ENCODE data around the gene SRRM2.

Gene SRRM2

GRCh38 chr16:2779978-2780898 is 27.8 kb downstream of the SRRM2 start:
- no peak for DNase-seq (ENCODE audit: extremely low spot score)
- POLR2A ChIA-PET = interaction anchor here (0.9 to 3.2 kb wide), 4 partner anchors 7 to 28 kb away, joined by 3 to 32 read pairs (median 13); partner anchors contain the start of genes PRSS33 and SRRM2
- no peak for TF ChIP-seq SP1 (IDR thresholded peaks at IDR 0.05)
- TF ChIP-seq TARDBP (IDR thresholded peaks at IDR 0.05) = no peak
- no peak for TF ChIP-seq BHLHE40 (IDR thresholded peaks at IDR 0.05; ENCODE audit: borderline replicate concordance)
- TF ChIP-seq LEF1 (IDR thresholded peaks at IDR 0.05; ENCODE audit: borderline replicate concordance) = no peak
- TF ChIP-seq NFRKB (IDR thresholded peaks at IDR 0.05) = no peak
- TF ChIP-seq PKNOX1 (IDR thresholded peaks at IDR 0.05) = no peak
- TF ChIP-seq FOXM1 (IDR thresholded peaks at IDR 0.05; ENCODE audit: borderline replicate concordance) = no peak
- CTCF ChIA-PET = no interaction called here

DNA sequence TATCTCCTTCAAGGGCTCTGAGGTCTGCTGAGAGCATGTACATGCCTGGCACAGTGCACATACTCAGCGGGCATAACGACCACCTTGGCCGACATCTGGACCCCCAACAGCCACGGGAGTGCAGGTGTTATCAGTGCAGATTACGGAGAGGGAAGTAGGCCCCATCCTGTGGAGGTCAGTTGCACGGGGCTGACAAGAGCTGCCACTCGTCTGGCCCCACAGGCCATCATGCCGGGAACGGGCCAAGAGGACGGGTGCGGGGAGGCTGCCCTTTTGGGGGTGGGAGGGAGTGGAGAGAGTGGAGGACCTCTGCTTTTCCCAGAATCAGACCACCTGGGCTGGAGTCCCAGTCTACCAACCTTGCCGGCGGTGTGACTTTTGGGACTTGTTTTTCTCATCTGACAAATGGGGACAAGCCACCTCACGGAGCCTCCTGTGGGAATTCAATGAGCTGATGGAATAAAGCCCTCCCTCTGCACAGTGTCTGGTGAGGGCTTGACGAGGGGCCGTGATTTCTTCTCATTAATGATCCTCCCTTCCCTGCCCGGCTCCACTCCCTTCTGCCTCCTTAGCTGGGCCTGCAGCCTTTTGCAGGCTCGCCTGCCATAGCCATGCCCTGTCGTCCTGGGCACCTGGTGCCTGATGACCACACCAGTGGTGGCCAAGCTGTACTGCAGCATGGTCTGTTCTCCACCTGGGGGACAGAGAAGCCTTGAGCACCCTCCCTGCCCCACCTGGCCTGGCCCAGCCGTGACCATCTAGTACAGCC is 30.3 kb downstream of the SRRM2 start:
- ChIA-PET POLR2A (interaction anchor here (0.8 to 1.2 kb wide), 2 partner anchors 12 to 144 kb away, joined by 3 read pairs; no protein-coding TSS in a partner anchor), CTCF (no interaction called here)
- TF ChIP-seq ELF4 (IDR thresholded peaks at IDR 0.05) = no peak
- TF ChIP-seq ZNF384 (IDR thresholded peaks at IDR 0.05) = no peak
- no peak for DNase-seq (ENCODE audit: extremely low spot score)

DNA sequence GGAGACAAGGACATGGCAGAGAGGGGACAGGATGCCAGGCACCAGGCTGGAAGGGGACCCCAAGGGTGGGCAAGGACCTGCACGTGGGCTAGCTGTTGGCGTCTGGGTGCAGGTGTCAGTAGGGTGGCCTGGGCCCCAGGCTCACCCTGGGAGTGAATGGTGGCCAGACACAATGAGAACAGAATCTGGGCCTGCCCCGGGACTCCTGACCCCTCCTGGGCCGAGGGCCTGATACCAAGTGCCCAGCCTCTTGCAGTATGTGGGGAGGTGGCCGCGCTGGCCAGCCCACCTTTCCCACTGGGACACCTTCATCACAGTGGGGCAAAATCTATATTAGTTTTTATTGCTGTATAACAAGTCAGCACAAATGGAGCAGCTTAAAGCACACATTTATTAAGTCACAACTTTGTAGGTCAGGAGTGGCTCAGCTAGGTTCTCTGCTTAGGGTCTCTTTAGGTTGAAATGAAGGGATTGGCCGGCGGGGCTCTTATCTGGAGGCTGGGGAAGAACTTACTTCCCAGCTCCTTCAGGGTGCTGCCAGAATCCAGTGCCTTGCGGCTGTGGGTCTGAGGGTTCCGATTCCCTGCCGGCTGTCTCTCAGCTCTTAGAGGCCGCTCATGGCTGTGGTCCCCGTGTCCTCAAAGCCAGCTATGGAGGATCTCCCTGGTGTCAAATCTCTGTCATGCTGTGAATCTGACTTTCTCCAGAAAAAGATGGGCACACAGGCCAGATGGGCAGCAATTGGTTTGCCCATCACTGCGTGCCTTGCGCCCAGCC is 31.3 kb downstream of the SRRM2 start:
- ChIA-PET POLR2A (interaction anchor here (0.8 to 1.2 kb wide), 2 partner anchors 11 to 143 kb away, joined by 3 read pairs; no protein-coding TSS in a partner anchor), CTCF (interaction anchor here (0.6 to 1.0 kb wide), 2 partner anchors 10 to 1618 kb away, joined by 3 read pairs; no protein-coding TSS in a partner anchor)
- no peak for TF ChIP-seq FOXM1 (IDR thresholded peaks at IDR 0.05; ENCODE audit: borderline replicate concordance)
- TF ChIP-seq TARDBP (IDR thresholded peaks at IDR 0.05) = no peak
- TF ChIP-seq BHLHE40 (IDR thresholded peaks at IDR 0.05; ENCODE audit: borderline replicate concordance) = no peak
- no peak for TF ChIP-seq ARNT (IDR thresholded peaks at IDR 0.05)
- no peak for TF ChIP-seq NFRKB (IDR thresholded peaks at IDR 0.05)
- TF ChIP-seq CTBP1 (IDR thresholded peaks at IDR 0.05; ENCODE audit: borderline replicate concordance) = no peak
- no peak for TF ChIP-seq HDGF (IDR thresholded peaks at IDR 0.05; ENCODE audit: borderline replicate concordance)
- TF ChIP-seq L3MBTL2 (conservative IDR thresholded peaks at IDR 0.05) = no peak
- no peak for TF ChIP-seq SP1 (IDR thresholded peaks at IDR 0.05)
- TF ChIP-seq SUZ12 (IDR thresholded peaks at IDR 0.05) = no peak
- no peak for TF ChIP-seq FOXA1 (IDR thresholded peaks at IDR 0.05)
- no peak for TF ChIP-seq PKNOX1 (IDR thresholded peaks at IDR 0.05)
- DNase-seq (ENCODE audit: extremely low spot score) = no peak

- TF ChIP-seq ARNT (IDR thresholded peaks at IDR 0.05) = no peak
- TF ChIP-seq ZNF384 (IDR thresholded peaks at IDR 0.05) = no peak
- no peak for TF ChIP-seq FOXM1 (IDR thresholded peaks at IDR 0.05; ENCODE audit: borderline replicate concordance)
- TF ChIP-seq L3MBTL2 (conservative IDR thresholded peaks at IDR 0.05) = no peak
- no peak for TF ChIP-seq TARDBP (IDR thresholded peaks at IDR 0.05)
- TF ChIP-seq FOXK2 (IDR thresholded peaks at IDR 0.05) = no peak
- no peak for TF ChIP-seq SUZ12 (IDR thresholded peaks at IDR 0.05)
- no peak for TF ChIP-seq PKNOX1 (IDR thresholded peaks at IDR 0.05)
- no peak for TF ChIP-seq HDGF (IDR thresholded peaks at IDR 0.05; ENCODE audit: borderline replicate concordance)
- TF ChIP-seq ELF4 (IDR thresholded peaks at IDR 0.05) = no peak
- no peak for TF ChIP-seq FOXA1 (IDR thresholded peaks at IDR 0.05)
- TF ChIP-seq NFRKB (IDR thresholded peaks at IDR 0.05) = no peak
- no peak for TF ChIP-seq CTBP1 (IDR thresholded peaks at IDR 0.05; ENCODE audit: borderline replicate concordance)
- POLR2A ChIA-PET = interaction anchor here (1.2 kb wide), 1 partner anchor 10 kb away, joined by 3 read pairs; no protein-coding TSS in a partner anchor
- DNase-seq (ENCODE audit: extremely low spot score) = no peak
- CTCF ChIA-PET = interaction anchor here (1.0 kb wide), 1 partner anchor 10 kb away, joined by 3 read pairs; no protein-coding TSS in a partner anchor
Observed at GRCh38 chr16:2784358-2785100, 32.1 kb downstream of the SRRM2 start.
